HTR-8/SVneo (cell line): ENCODE measurements around the gene CD300LF.

Experiments used
- DNase-seq: peaks from one replicate; pipeline ENCODE4 v3.0.0; 2011; ENCODE audit warnings: low spot score, mixed read lengths; ENCODE audit not compliant: insufficient read length
- FAIRE-seq: peaks from 2 replicates; lab custom pipeline; 2011; peaks lifted over from hg19 to GRCh38; lab: Jason Lieb, UNC

Gene CD300LF

GRCh38 chr17:74732042-74732867 is 19.5 kb upstream of the CD300LF start:
- FAIRE-seq = no peak
- DNase-seq = no peak

DNA sequence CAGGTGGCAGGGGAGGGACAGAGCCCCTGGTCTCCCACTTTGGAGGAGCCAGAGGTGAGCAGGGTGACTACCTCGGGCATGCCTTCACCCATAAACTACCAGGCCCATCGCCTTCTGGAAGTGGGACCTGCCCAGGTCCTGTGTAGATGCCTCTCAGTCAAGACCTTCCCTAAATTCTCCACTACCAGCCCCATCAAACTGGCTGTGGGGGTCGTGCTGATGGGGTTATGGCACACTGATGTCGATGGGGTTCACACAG is 18.6 kb upstream of the CD300LF start:
- DNase-seq (no peak), FAIRE-seq (no peak)

DNA sequence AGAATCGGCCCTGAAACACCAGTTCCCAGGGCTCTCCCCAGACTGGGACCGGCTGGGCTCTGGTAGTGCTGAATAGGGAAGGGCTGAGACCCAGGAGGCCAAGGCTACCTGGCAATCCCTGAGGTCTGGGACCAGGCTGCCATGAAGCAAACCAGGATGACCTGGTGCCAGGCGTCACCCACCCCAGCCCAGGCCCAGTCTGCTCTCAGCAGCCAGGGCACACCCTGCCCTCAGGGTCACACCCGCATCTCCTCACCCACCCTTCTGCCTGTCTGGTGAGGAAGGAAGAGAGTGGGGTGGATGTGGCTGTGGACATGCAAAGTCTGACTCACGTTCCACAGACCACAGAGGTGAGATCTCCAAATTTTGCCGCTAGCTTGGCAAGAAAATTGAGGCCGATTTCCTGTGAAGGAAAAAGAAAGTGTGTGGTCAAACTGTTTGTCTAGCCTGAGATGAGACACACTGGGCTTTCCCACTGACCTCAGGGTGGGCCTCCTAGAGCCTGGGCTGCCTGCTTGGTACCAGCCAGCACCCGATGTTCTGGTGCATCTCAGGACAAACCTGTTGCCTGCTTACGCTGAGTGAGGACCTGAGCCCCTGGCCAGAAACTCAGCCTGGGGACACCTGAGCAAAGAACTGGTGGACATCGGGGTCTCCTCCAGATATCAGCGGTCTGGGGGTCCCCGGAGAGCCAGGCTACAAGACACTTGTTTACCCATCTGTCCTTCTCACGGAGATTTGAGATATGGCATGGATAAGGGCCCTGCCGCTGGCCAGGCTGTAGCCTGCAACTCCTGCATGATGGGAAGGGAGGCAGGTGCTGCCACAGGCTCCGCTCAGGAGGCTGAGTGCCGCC is 18.0 kb upstream of the CD300LF start:
- DNase-seq (no peak), FAIRE-seq (no peak)

DNA sequence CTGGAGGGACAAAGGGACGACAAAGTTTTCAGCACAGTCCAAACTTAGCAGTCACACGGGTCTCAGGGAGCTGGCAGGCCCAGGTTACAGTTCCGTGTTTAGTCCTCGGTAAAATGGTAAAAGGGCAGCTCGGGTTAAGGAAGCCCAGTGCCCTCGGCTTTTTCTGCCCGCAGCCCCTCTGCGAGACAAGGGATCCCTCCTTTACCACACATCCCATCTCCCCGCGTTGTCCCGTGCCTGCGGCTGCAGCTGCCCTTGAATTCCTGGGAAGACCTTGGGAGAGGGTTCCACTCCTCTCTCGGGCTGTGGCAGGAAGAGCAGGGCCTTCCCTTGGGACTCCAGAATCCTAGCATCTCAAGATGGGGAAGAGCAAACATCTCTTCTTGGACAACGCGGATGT is 17.1 kb upstream of the CD300LF start:
- no peak for DNase-seq
- no peak for FAIRE-seq

DNA sequence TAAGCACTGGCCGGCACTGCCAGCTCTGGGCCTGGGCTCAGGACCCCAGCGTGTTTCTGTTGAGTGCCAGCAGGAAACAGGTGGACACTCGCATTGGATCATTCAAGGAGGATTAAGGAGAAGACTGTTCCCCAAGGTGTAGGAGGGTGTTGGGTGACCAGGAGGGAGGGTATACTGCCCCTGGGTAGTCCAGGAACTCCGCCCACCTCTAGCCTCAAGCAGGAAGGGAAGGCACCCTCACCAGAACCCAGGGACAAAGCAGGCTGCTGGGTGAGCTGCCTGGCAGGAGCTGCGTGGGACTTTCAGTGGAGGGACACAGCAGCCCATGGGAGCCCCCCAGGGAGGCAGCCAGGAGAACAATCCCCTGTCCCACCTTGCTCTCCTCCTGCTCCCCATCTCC is 16.6 kb upstream of the CD300LF start:
- DNase-seq = no peak
- no peak for FAIRE-seq

GRCh38 chr17:74728702-74729075 is 16.0 kb upstream of the CD300LF start:
- FAIRE-seq (peak; percentile 99), DNase-seq (no peak)

DNA sequence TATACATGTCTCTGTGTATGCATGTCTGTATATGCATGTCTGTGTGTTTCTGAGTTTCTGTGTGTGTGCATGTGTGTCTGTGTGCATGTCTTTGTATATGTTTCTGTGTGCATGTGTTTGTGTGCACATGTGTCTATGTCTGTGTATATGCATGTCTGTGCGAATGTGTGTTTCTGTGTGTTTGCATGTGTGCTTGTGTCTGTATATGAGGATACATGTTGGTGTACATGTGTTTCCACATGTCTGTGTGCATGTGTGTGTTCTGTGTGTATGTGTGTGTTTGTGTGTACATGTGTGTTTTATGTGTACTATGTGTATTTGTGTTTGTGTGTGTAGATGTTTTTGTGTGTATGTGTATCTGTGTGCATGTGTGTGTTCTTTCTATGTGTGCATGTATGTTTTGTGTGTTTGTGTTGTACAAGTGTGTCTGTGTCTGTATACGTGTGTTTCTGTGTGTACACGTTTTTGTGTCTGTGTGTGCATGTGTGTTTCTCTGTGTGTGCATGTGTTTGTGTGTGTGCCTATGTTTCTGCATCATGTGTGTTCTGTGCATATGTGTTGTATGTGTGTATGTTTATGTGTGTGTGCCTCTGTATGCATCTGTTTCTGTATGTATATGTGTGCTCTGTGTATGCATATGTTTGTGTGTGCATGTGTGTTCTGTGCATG is 15.4 kb upstream of the CD300LF start:
- FAIRE-seq = no peak
- no peak for DNase-seq

GRCh38 chr17:74725111-74725510 is 12.4 kb upstream of the CD300LF start:
- no peak for FAIRE-seq
- DNase-seq = no peak

- DNase-seq (no peak), FAIRE-seq (no peak)
These were observed 11.2 kb upstream of the CD300LF start for GRCh38 chr17:74723891-74724290.

- FAIRE-seq = no peak
These were observed 10.1 kb upstream of the CD300LF start for GRCh38 chr17:74722782-74723181.

GRCh38 chr17:74720506-74720905 is 7.8 kb upstream of the CD300LF start:
- FAIRE-seq = no peak
- DNase-seq = no peak

More at GRCh38 chr17:74722782-74723181, 10.1 kb upstream of the CD300LF start:
- DNase-seq = no peak

GRCh38 chr17:74715144-74715543 is 2.4 kb upstream of the CD300LF start:
- DNase-seq (no peak), FAIRE-seq (no peak)

DNA sequence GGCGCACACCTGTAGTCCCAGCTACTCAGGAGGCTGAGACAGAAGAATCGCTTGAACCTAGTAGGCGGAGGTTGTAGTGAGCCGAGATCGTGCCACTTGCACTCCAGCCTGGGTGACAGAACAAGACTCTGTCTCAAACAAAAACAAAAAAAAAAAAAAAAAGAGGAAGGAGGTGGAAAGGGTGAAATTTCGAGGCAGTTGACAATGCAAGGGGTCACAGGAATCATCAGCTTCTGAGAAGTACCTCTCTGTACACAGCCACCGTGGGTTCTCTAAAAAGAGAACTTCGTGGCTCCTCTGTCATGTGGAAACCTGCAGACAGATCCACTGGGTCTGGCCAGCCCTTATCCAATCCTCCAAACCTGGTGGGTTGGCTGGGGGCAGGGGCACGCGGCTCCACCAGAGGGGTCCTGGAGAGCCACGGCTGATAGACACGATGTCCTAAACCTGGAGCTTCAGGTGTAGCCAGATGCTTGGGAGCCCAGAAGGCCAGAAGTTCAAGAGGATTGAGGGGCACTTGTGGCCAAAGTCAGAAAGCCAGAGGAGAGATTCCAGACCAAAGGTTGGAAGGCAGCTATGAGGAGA is 540 bp upstream of the CD300LF start:
- DNase-seq (no peak), FAIRE-seq (no peak)

- FAIRE-seq (no peak), DNase-seq (no peak)
These were observed 422 bp downstream of the CD300LF start for GRCh38 chr17:74712301-74712700.

- no peak for DNase-seq
- no peak for FAIRE-seq
These were observed 1.5 kb downstream of the CD300LF start for GRCh38 chr17:74711058-74711824.

DNA sequence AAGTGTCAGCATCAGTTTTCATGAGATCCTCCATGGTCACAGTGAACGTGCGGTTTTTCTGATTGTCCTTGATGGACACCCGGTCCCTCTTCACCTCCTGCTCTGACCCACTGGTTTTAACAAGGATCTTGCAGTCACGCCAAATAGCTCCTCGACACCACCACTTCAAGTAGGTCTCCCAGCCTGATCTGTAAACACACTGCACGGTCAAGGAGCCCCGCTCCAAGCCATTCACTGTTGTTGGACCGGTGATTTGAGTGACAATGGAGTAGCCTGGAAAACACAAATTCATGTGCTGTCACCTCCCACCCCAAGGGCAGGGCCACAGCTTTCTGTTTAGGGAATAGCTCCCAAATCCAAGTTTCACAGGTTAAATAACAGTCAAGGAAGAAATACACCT is 8.2 kb downstream of the CD300LF start:
- FAIRE-seq = no peak
- DNase-seq = no peak

- no peak for FAIRE-seq
- no peak for DNase-seq
These were observed 9.4 kb downstream of the CD300LF start for GRCh38 chr17:74703311-74703710.

GRCh38 chr17:74702116-74702871 is 10.4 kb downstream of the CD300LF start:
- no peak for DNase-seq
- no peak for FAIRE-seq

GRCh38 chr17:74699236-74699635 is 13.5 kb downstream of the CD300LF start:
- DNase-seq (no peak), FAIRE-seq (no peak)
